HG03521 (cell line): ENCODE data around the gene RNF223.

ENCODE experiments used
- ATAC-seq: cut with Tn5 transposase; IDR thresholded peaks from one replicate; pipeline ENCODE4 v1.9.1; 2021; ENCODE audit warnings: mild to moderate bottlenecking, moderate library complexity; ENCODE audit not compliant: unreplicated experiment

Gene RNF223

GRCh38 chr1:1073743-1074587 is at the start of gene RNF223:
Gene RNF223 (minus strand): TSS chr1:1074306. CDS start chr1:1072566, 1,740 bp downstream.
- no peak for ATAC-seq

- ATAC-seq = no peak
These were observed 48.9 kb upstream of the RNF223 start for GRCh38 chr1:1122981-1123480.

- ATAC-seq = no peak
These were observed 48.1 kb upstream of the RNF223 start for GRCh38 chr1:1122078-1122811.

GRCh38 chr1:1121611-1122077 is 47.5 kb upstream of the RNF223 start:
- ATAC-seq = no peak

GRCh38 chr1:1120866-1121591 is 46.9 kb upstream of the RNF223 start:
- ATAC-seq = no peak

GRCh38 chr1:1120096-1120495 is 46.0 kb upstream of the RNF223 start:
- ATAC-seq = no peak

GRCh38 chr1:1119272-1119890 is 45.3 kb upstream of the RNF223 start:
- no peak for ATAC-seq

- ATAC-seq = no peak
These were observed 44.7 kb upstream of the RNF223 start for GRCh38 chr1:1118876-1119220.

- no peak for ATAC-seq
These were observed 44.1 kb upstream of the RNF223 start for GRCh38 chr1:1118011-1118875.

GRCh38 chr1:1117469-1117831 is 43.3 kb upstream of the RNF223 start:
- ATAC-seq = no peak

GRCh38 chr1:1116701-1117468 is 42.8 kb upstream of the RNF223 start:
- ATAC-seq = no peak

- peak; percentile 90 for ATAC-seq
These were observed 41.9 kb upstream of the RNF223 start, which contains the start of gene C1orf159 for GRCh38 chr1:1115786-1116700. Gene C1orf159 (minus strand): TSS chr1:1116089. CDS start chr1:1091543, 24,546 bp downstream.

- ATAC-seq = no peak
These were observed 41.2 kb upstream of the RNF223 start for GRCh38 chr1:1115136-1115785.

GRCh38 chr1:1114431-1114830 is 40.3 kb upstream of the RNF223 start:
- no peak for ATAC-seq

- ATAC-seq = no peak
These were observed 38.3 kb upstream of the RNF223 start for GRCh38 chr1:1112237-1112985.

GRCh38 chr1:1111516-1112236 is 37.6 kb upstream of the RNF223 start:
- no peak for ATAC-seq
